ENCODE data around the gene IL9R. TPM values are rescaled to one million over a fixed set of nuclear protein-coding genes. Genes with fewer than 3 reads are reported as not detected.
"Not testable (repeated sequence)": the region's sequence is repeated elsewhere in the genome, so short reads cannot be mapped to it uniquely, and the experiment has no call there.

IL9R gene
- total RNA-seq, 6 experiments from 2014 or later, result 0.12 to 0.35 TPM; not detected in 4

- no peaks in the 10 kb centered on the region; the same call in 1 of the 2 replicates for H3K27me3 Mint-ChIP-seq (ENCODE audit: insufficient read depth)
- DNase-seq, result no peak
- peaks cover 11% of the 10 kb centered on the region; the same call in 1 of the 2 replicates for H3K9me3 Mint-ChIP-seq
- 0 out of 2 replicates have a peak, but pooled peaks cover 6% of the 10 kb centered on the region for H3K4me1 Mint-ChIP-seq (ENCODE audit: low read depth)
- H3K27ac Mint-ChIP-seq, result no peak overlapping the region
- no peak overlapping the region for H3K4me3 Mint-ChIP-seq
- TF ChIP-seq CTCF (IDR thresholded peaks at IDR 0.05), result no peak
- no peaks in the 10 kb centered on the region for H3K36me3 Mint-ChIP-seq (ENCODE audit: low read depth)
Measured at GRCh38 chrX:156005144-156005543, 7.6 kb downstream of the IL9R start.

GRCh38 chrX:156006468-156006867 is 9.0 kb downstream of the IL9R start:
- peaks cover 11% of the 10 kb centered on the region; the same call in 1 of the 2 replicates for H3K9me3 Mint-ChIP-seq
- H3K36me3 Mint-ChIP-seq (ENCODE audit: low read depth); H3K4me3 Mint-ChIP-seq; DNase-seq; H3K27me3 Mint-ChIP-seq (ENCODE audit: insufficient read depth); H3K4me1 Mint-ChIP-seq (ENCODE audit: low read depth); H3K27ac Mint-ChIP-seq: not testable (repeated sequence)

GRCh38 chrX:156008379-156008778 is 10.9 kb downstream of the IL9R start:
- H3K27me3 Mint-ChIP-seq (ENCODE audit: insufficient read depth); H3K4me1 Mint-ChIP-seq (ENCODE audit: low read depth): not testable (repeated sequence)

GRCh38 chrX:156008915-156009314 is 11.4 kb downstream of the IL9R start:
- Mint-ChIP-seq H3K27ac (no peak overlapping the region), H3K4me3 (no peak overlapping the region), H3K36me3 (ENCODE audit: low read depth) (no peaks in the 10 kb centered on the region), H3K4me1 (ENCODE audit: low read depth) (no peaks in the 10 kb centered on the region), H3K9me3 (peaks cover 6% of the 10 kb centered on the region; the same call in 1 of the 2 replicates), H3K27me3 (ENCODE audit: insufficient read depth) (no peaks in the 10 kb centered on the region)
- no peak for TF ChIP-seq CTCF (IDR thresholded peaks at IDR 0.05)
- DNase-seq, result no peak

More at GRCh38 chrX:156008379-156008778, 10.9 kb downstream of the IL9R start:
- not testable (repeated sequence) for DNase-seq; H3K27ac Mint-ChIP-seq; H3K9me3 Mint-ChIP-seq; H3K4me3 Mint-ChIP-seq; H3K36me3 Mint-ChIP-seq (ENCODE audit: low read depth)

- not testable (repeated sequence) for H3K4me1 Mint-ChIP-seq (ENCODE audit: low read depth); DNase-seq; H3K9me3 Mint-ChIP-seq; H3K27ac Mint-ChIP-seq; H3K36me3 Mint-ChIP-seq (ENCODE audit: low read depth); H3K27me3 Mint-ChIP-seq (ENCODE audit: insufficient read depth); H3K4me3 Mint-ChIP-seq
Measured at GRCh38 chrX:156009691-156010090, 12.2 kb downstream of the IL9R start.

GRCh38 chrX:156013286-156013953 is 15.9 kb downstream of the IL9R start:
- H3K27ac Mint-ChIP-seq; H3K27me3 Mint-ChIP-seq (ENCODE audit: insufficient read depth); DNase-seq; H3K9me3 Mint-ChIP-seq; H3K4me1 Mint-ChIP-seq (ENCODE audit: low read depth); H3K4me3 Mint-ChIP-seq; H3K36me3 Mint-ChIP-seq (ENCODE audit: low read depth): not testable (repeated sequence)

GRCh38 chrX:156019846-156020245 is 22.4 kb downstream of the IL9R start:
- not testable (repeated sequence) for H3K9me3 Mint-ChIP-seq; H3K27ac Mint-ChIP-seq; H3K27me3 Mint-ChIP-seq (ENCODE audit: insufficient read depth); H3K4me1 Mint-ChIP-seq (ENCODE audit: low read depth); H3K36me3 Mint-ChIP-seq (ENCODE audit: low read depth); DNase-seq; H3K4me3 Mint-ChIP-seq

GRCh38 chrX:156023002-156023401 is 25.5 kb downstream of the IL9R start:
- H3K36me3 Mint-ChIP-seq (ENCODE audit: low read depth); DNase-seq; H3K9me3 Mint-ChIP-seq; H3K27ac Mint-ChIP-seq; H3K27me3 Mint-ChIP-seq (ENCODE audit: insufficient read depth); H3K4me1 Mint-ChIP-seq (ENCODE audit: low read depth); H3K4me3 Mint-ChIP-seq: not testable (repeated sequence)

- not testable (repeated sequence) for H3K27ac Mint-ChIP-seq
Measured at GRCh38 chrX:156024949-156025492, 27.5 kb downstream of the IL9R start.

GRCh38 chrX:156028653-156029237 is 31.2 kb downstream of the IL9R start:
- H3K27me3 Mint-ChIP-seq (ENCODE audit: insufficient read depth); H3K4me1 Mint-ChIP-seq (ENCODE audit: low read depth); DNase-seq; H3K36me3 Mint-ChIP-seq (ENCODE audit: low read depth); H3K27ac Mint-ChIP-seq; H3K4me3 Mint-ChIP-seq; H3K9me3 Mint-ChIP-seq: not testable (repeated sequence)

More at GRCh38 chrX:156024949-156025492, 27.5 kb downstream of the IL9R start:
- DNase-seq; H3K4me3 Mint-ChIP-seq; H3K4me1 Mint-ChIP-seq (ENCODE audit: low read depth); H3K9me3 Mint-ChIP-seq; H3K36me3 Mint-ChIP-seq (ENCODE audit: low read depth); H3K27me3 Mint-ChIP-seq (ENCODE audit: insufficient read depth): not testable (repeated sequence)

GRCh38 chrX:156029296-156029695 is 31.8 kb downstream of the IL9R start:
- H3K4me3 Mint-ChIP-seq; H3K27me3 Mint-ChIP-seq (ENCODE audit: insufficient read depth); H3K36me3 Mint-ChIP-seq (ENCODE audit: low read depth); H3K27ac Mint-ChIP-seq; H3K9me3 Mint-ChIP-seq; H3K4me1 Mint-ChIP-seq (ENCODE audit: low read depth); DNase-seq: not testable (repeated sequence)
